BE2C (cell line): ENCODE results near the gene LYRM4.

ENCODE experiments used
- DNase-seq: peaks from one replicate; pipeline ENCODE4 v3.0.0-alpha.2; 2020
- H3K27me3 ChIP-seq: fragments of 250-450 bp; sonication (Bioruptor Pico); 2 replicates; pipeline ENCODE4 v1.5.1; 2020; ENCODE audit warnings: mild to moderate bottlenecking
- H3K36me3 ChIP-seq: fragments of 250-450 bp; sonication (Bioruptor Pico); 2 replicates; pipeline ENCODE4 v1.5.1; 2020; ENCODE audit warnings: mild to moderate bottlenecking
- H3K4me1 ChIP-seq: fragments of 250-450 bp; sonication (Bioruptor Pico); 2 replicates; pipeline ENCODE4 v1.5.1; 2020
- H3K4me3 ChIP-seq: 2 replicates; pipeline ENCODE4 v1.5.1; 2011; ENCODE audit warnings: low read depth, low read length
- H3K9me3 ChIP-seq: fragments of 250-450 bp; sonication (Bioruptor Pico); 2 replicates; pipeline ENCODE4 v1.5.1; 2020
- TF ChIP-seq, protein P1 (sequence below): IDR thresholded peaks from 2 replicates; pipeline ENCODE4 v1.5.1; 2012; ENCODE audit warnings: mild to moderate bottlenecking, low read depth, low read length

The LYRM4 gene

DNA sequence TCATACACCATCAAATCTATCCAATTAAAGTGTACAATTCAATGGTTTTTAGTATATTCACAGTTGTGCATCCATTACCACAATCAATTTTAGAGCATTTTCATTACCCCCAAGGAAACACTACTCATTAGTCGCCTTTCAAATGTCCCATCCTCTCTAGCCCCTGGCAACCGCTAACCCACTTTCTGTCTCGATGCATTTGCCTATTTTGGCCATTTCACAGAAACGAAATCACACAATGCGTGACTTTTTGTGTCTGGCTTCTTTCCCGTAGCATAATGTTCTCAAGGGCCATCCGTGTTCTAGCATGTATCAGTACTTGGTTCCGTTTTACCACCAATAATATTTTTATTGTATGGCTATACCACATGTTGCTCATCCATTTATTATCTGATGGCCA lies 123.9 kb downstream of the LYRM4 start:
- no peak for DNase-seq
- H3K36me3 ChIP-seq, result no peaks in the 10 kb centered on the region
- H3K4me1 ChIP-seq, result no peaks in the 10 kb centered on the region
- H3K4me3 ChIP-seq, result no peak overlapping the region
- H3K9me3 ChIP-seq, result no peaks in the 10 kb centered on the region
- TF ChIP-seq, protein P1, sequence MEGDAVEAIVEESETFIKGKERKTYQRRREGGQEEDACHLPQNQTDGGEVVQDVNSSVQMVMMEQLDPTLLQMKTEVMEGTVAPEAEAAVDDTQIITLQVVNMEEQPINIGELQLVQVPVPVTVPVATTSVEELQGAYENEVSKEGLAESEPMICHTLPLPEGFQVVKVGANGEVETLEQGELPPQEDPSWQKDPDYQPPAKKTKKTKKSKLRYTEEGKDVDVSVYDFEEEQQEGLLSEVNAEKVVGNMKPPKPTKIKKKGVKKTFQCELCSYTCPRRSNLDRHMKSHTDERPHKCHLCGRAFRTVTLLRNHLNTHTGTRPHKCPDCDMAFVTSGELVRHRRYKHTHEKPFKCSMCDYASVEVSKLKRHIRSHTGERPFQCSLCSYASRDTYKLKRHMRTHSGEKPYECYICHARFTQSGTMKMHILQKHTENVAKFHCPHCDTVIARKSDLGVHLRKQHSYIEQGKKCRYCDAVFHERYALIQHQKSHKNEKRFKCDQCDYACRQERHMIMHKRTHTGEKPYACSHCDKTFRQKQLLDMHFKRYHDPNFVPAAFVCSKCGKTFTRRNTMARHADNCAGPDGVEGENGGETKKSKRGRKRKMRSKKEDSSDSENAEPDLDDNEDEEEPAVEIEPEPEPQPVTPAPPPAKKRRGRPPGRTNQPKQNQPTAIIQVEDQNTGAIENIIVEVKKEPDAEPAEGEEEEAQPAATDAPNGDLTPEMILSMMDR, result no peak
- no peaks in the 10 kb centered on the region for H3K27me3 ChIP-seq

DNA sequence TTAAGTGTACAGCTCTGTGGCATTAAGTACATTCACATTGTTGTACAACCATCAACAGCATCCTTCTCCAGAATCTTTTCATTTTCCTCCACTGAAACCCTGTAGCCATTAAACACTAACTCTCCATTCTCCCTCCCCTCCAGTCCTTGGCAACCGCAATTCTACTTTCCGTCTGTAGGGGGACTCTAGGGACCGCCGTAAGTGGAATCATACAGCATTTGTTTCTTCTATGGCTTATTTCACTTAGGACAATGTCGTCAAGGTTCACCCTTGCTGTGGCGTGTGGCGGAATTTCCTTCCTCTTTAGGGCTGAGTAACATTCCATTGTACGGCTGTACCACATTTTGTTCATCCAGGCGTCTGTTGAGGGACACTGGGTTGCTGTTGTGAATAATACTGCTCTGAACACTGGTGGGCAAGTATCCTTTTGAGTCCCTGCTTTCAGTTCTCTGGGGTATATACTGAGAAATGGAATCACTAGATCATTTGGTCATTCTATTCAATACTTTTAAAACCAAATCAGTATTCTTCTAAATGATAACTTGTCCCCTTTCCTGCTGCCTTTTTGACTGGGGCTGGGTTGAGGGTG lies 124.9 kb downstream of the LYRM4 start:
- no peaks in the 10 kb centered on the region for H3K27me3 ChIP-seq
- H3K4me3 ChIP-seq, result no peak overlapping the region
- H3K36me3 ChIP-seq, result no peaks in the 10 kb centered on the region
- no peaks in the 10 kb centered on the region for H3K4me1 ChIP-seq
- TF ChIP-seq, protein P1, result peak; percentile 84
- H3K9me3 ChIP-seq, result no peaks in the 10 kb centered on the region
- peak; percentile 45 for DNase-seq

DNA sequence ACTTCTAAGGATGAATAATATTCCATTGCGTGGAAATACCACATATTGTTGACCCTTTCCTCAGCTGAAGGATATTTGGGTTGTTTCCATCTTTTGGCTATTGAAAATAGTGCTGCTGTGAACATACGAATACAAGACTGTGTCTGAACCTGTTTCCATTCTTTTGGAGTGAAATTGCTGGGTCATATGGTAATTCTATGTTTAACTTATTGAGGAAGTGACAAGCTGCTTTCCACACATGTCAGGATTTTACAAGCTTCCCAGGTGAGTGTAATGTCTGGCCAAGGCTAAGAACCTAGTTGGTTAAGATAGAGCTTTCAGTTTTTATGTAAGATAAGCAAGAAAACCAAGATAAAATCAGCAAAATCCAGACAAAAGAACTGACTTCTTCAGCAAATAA lies 126.8 kb downstream of the LYRM4 start:
- H3K4me3 ChIP-seq, result no peak overlapping the region
- TF ChIP-seq, protein P1, result no peak
- H3K9me3 ChIP-seq, result no peaks in the 10 kb centered on the region
- no peak for DNase-seq
- no peaks in the 10 kb centered on the region for H3K36me3 ChIP-seq
- H3K4me1 ChIP-seq, result no peaks in the 10 kb centered on the region
- no peaks in the 10 kb centered on the region for H3K27me3 ChIP-seq

DNA sequence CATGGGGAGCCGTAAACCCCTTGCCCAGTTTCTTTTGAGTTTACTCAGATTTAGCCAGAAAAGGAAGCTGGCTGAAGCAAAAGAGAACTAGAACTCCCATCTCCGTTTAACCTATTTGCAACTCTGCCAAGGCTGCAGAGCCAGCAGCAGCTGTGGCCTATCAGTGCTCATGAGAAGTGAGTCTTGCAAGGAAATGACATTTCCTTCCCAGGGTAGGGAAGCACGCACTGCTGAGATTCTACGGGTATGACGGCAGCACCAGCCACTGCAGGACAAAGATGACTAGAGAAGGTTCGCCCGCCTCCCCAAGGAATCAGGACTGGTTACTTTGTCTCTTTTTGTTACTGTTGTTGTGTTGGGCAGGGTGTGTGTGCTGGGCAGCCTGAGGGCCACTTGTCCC lies 128.0 kb downstream of the LYRM4 start:
- Histone ChIP-seq H3K4me3 (no peak overlapping the region), H3K9me3 (no peaks in the 10 kb centered on the region), H3K4me1 (no peaks in the 10 kb centered on the region), H3K27me3 (no peaks in the 10 kb centered on the region), H3K36me3 (no peaks in the 10 kb centered on the region)
- no peak for DNase-seq
- TF ChIP-seq, protein P1, result no peak

DNA sequence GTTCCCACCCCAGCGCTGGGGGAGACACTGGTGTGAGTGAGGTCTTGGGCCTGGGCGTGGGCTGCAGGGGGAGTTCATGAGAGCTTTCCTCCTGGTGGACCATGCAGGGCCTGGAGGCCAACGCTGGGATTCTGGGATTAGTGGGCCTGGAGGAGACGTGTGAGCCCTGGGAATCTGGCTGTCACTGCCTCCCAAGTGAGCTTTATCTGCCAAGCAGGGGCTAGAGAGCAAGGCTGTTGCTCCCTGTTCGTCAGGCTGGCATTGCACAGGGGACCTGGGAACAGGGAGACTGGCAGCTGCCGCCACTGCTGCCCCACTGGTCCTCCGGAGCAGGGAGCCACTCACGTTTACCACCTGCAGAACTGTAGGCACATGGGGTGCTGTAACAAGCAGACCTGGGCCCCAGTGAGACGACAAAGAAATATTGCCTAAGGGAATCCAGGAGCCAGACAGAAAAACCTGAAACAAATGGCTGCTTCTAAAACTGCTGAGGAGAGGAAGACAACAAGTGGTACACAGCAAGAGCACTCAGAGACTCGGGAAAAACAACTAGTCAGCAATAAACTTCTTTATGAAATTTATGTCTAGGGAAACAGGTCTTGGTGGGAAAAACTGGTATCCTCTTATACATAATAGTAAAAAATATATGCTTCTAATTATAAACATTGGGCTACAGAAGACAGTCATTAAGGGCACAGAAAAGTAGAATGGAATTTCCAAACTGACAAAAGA lies 130.4 kb downstream of the LYRM4 start:
- TF ChIP-seq, protein P1, result no peak
- Histone ChIP-seq H3K4me3 (no peak overlapping the region), H3K27me3 (no peaks in the 10 kb centered on the region), H3K36me3 (no peaks in the 10 kb centered on the region), H3K4me1 (no peaks in the 10 kb centered on the region), H3K9me3 (no peaks in the 10 kb centered on the region)
- no peak for DNase-seq

DNA sequence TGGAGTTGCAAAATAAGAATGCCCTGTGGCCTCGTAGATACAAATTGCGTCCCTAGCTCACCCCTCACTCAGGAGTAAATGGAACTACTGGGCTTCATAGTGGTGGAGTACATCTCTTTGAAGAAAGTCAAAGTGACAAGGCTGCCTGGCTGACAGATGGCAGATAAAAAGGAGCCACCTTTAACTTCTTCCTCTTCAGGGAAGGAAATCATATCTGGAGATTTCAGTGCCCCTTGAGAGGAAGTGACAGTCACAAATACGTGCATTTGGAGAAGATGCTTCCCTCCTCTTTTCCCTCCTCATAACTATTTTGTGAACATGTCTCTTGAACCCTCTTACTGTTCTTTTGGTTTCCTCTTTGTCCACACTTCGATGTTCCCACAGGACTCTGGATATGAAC lies 132.4 kb downstream of the LYRM4 start:
- Histone ChIP-seq H3K4me1 (no peaks in the 10 kb centered on the region), H3K9me3 (no peaks in the 10 kb centered on the region), H3K27me3 (no peaks in the 10 kb centered on the region), H3K4me3 (no peak overlapping the region), H3K36me3 (no peaks in the 10 kb centered on the region)
- DNase-seq, result no peak
- TF ChIP-seq, protein P1, result no peak
